ENCODE measurements around the gene RIN3.

GRCh38 chr14:92480856-92481255 is 32.7 kb upstream of the RIN3 start:
- TF ChIP-seq POLR2AphosphoS5 (IDR thresholded peaks at IDR 0.05; ENCODE audit: low read depth, low read length), result no peak
- TF ChIP-seq CTCF (IDR thresholded peaks at IDR 0.05), result no peak
- no peak for TF ChIP-seq TCF7L2 (IDR thresholded peaks at IDR 0.05; ENCODE audit: low read depth, low read length)

Measured in Panc1 (cell line).